B cell (primary cell): ENCODE results near the gene GUCY2D.

Experiments
- CTCF ChIP-seq: fragments of 200-600 bp; IDR thresholded peaks from one replicate; pipeline ENCODE4 v1.8.0; 2022; ENCODE audit warnings: antibody characterized with exemption, mild to moderate bottlenecking
- EZH2 ChIP-seq: IDR thresholded peaks from 2 replicates; pipeline ENCODE4 v1.6.1; 2012; ENCODE audit warnings: borderline replicate concordance, low read depth, mild to moderate bottlenecking, moderate library complexity, low read length; ENCODE audit not compliant: insufficient read depth, poor library complexity, severe bottlenecking

- TF ChIP-seq CTCF: peak; percentile 61
- TF ChIP-seq EZH2: no peak
Observed at GRCh38 chr17:8016632-8017424, 14.4 kb downstream of the GUCY2D start.
